Stomach (tissue), 9 donors: ENCODE data around the gene KANSL2. TPM values are rescaled to one million over a fixed set of nuclear protein-coding genes. Genes with fewer than 3 reads are reported as not detected.
"Not testable (repeated sequence)": the region's sequence is repeated elsewhere in the genome, so short reads cannot be mapped to it uniquely, and the experiment has no call there.

Experiments
- DNase-seq, 2 donors: peaks; one replicate each; pipeline versions ENCODE4 v3.0.0 to v3.0.0-alpha.2; 2013 to 2019
- H3K27ac ChIP-seq, 5 donors: fragments of 200-600 bp in 4 of 5; sonication (generic) in 4 of 5; one replicate each; pipeline ENCODE4 v1.5.1; 2013 to 2019; ENCODE audit warnings: mild to moderate bottlenecking in 1 of 5, moderate library complexity in 1 of 5
- H3K27me3 ChIP-seq, 3 donors: fragments of 200-600 bp; sonication (generic); one replicate each; pipeline ENCODE4 v1.5.1; 2017 to 2019; ENCODE audit warnings: mixed run types in 1 of 3
- H3K36me3 ChIP-seq, 4 donors: fragments of 200-600 bp; sonication (generic); 1 replicate in 3 of 4; 2 replicates in 1 of 4; pipeline ENCODE4 v1.5.1; 2016 to 2019
- H3K4me1 ChIP-seq, 4 donors: fragments of 200-600 bp; sonication (generic); one replicate each; pipeline ENCODE4 v1.5.1; 2016 to 2019
- H3K4me3 ChIP-seq, 4 donors: fragments of 200-600 bp; sonication (generic) in 3 of 4; one replicate each; pipeline ENCODE4 v1.5.1; 2016 to 2019; ENCODE audit warnings: mild to moderate bottlenecking in 1 of 4
- H3K9me3 ChIP-seq, 4 donors: fragments of 200-600 bp; sonication (generic); one replicate each; pipeline ENCODE4 v1.5.1; 2016 to 2019
- CTCF ChIP-seq, 7 experiments: fragments of 450-650 bp in 4 of 7; fragments of 200-600 bp in 3 of 7; sonication (generic) in 3 of 7; IDR thresholded peaks; one replicate each; pipeline ENCODE4 v1.5.1; 2016 to 2019; ENCODE audit warnings: antibody characterized with exemption in 7 of 7, control low read depth in 2 of 7, mild to moderate bottlenecking in 1 of 7
- EP300 ChIP-seq: sonication (generic); formaldehyde crosslinking; IDR thresholded peaks from one replicate; pipeline ENCODE4 v1.6.1; 2017; ENCODE audit warnings: antibody characterized with exemption
- POLR2A ChIP-seq, 4 donors: fragments of 450-650 bp; IDR thresholded peaks; one replicate each; pipeline ENCODE4 v1.6.1; 2016; ENCODE audit warnings: antibody characterized with exemption in 4 of 4, control low read depth in 2 of 4, mild to moderate bottlenecking in 1 of 4, moderate library complexity in 1 of 4
- POLR2AphosphoS5 ChIP-seq, 3 donors: sonication (generic); formaldehyde crosslinking; IDR thresholded peaks; one replicate each; pipeline ENCODE4 v1.6.1; 2016; ENCODE audit warnings: antibody characterized with exemption in 3 of 3
- WGBS, 5 donors: extraction: QIAGEN DNeasy Blood & Tissue Kit in 3 of 5; methylation state at CpG; one replicate each; pipeline versions ENCODE4 v1.1.5 to v1.1.7; 2013 to 2018; 5-methylcytosine and 5-hydroxymethylcytosine counted together
- intact Hi-C: fragments of 100-400 bp; cut with DNase I; formaldehyde crosslinking; loops from one replicate; pipeline ENCODE4 v1.15.1; 2023; ENCODE audit warnings: low total_unique reads
- polyA plus RNA-seq, 3 donors: library from polyadenylated mRNA; stranded (reverse); fragments of 200-250 nt; gene quantifications; one replicate each; pipeline ENCODE4 v1.2.3, GENCODE V29; 2013
- total RNA-seq, 5 donors: library from RNA; depleted of rRNA; stranded (reverse); fragments of >200 nt; gene quantifications; one replicate each; pipeline versions ENCODE4 v1.1.0 to v1.2.3, GENCODE V29; 2014 to 2016
- donor health status: healthy with polysubstance abuse.
- donor health status: Bipolar disorder and iron deficiency.
- donor health status: healthy.

The KANSL2 gene
- total and polyA plus RNA-seq, 8 donors = 16.2 to 66.0 (median 29.9) TPM

- WGBS, 5 donors = 9 to 11% (median 11%) methylated on average over 21 of the region's 21 CpGs
- peak in 1 of 2 donors; percentile 31 for DNase-seq
- intact Hi-C loops = no loop called here
- Histone ChIP-seq H3K36me3 (peaks cover 7 to 26% (median 24%) of the 10 kb centered on the region in 4 donors), H3K9me3 (peaks cover 0 to 14% (median 9%) of the 10 kb centered on the region in 4 donors), H3K27ac (peak overlapping the region; percentile 86 to 98 (median 95)), H3K27me3 (no peaks in the 10 kb centered on the region), H3K4me1 (peaks cover 25 to 43% (median 34%) of the 10 kb centered on the region in 4 donors), H3K4me3 (peak overlapping the region; percentile 68 to 79 (median 71))
- TF ChIP-seq POLR2AphosphoS5 (IDR thresholded peaks at IDR 0.05) (no peak), POLR2A (IDR thresholded peaks at IDR 0.05) (no peak), EP300 (no peak), CTCF (IDR thresholded peaks at IDR 0.05) (no peak)
These were observed 35.2 kb upstream of the KANSL2 start for GRCh38 chr12:48717252-48717695.

- intact Hi-C loops = no loop called here
- Histone ChIP-seq H3K9me3 (peaks cover 0 to 14% (median 9%) of the 10 kb centered on the region in 4 donors), H3K27ac (peak within 1 kb of the TSS; percentile 86 to 98 (median 95)), H3K27me3 (no peaks in the 10 kb centered on the region), H3K4me1 (peaks cover 25 to 43% (median 35%) of the 10 kb centered on the region in 4 donors), H3K4me3 (peak within 1 kb of the TSS; percentile 68 to 79 (median 71)), H3K36me3 (peaks cover 10 to 32% (median 30%) of the 10 kb centered on the region in 4 donors)
- TF ChIP-seq POLR2AphosphoS5 (IDR thresholded peaks at IDR 0.05) (peak; percentile 95 to 99 (median 95)), CTCF (IDR thresholded peaks at IDR 0.05) (peak in 3 of 7 experiments; percentile 9 to 40 (median 31)), POLR2A (IDR thresholded peaks at IDR 0.05) (peak in 2 of 4 donors; percentile 22 to 60), EP300 (peak; percentile 48)
- peak; percentile 98 to 100 for DNase-seq
- 0 to 1% (median 0%) methylated on average over 51 to 61 of the region's 61 CpGs for WGBS, 5 donors
These were observed 34.6 kb upstream of the KANSL2 start, which contains the start of gene CCNT1 for GRCh38 chr12:48716493-48717251. Gene CCNT1 (minus strand): TSS chr12:48716707. CDS start chr12:48716675, 32 bp downstream.

- no peak for DNase-seq
- TF ChIP-seq CTCF (IDR thresholded peaks at IDR 0.05) = no peak
- TF ChIP-seq EP300 = no peak
- no peak for TF ChIP-seq POLR2AphosphoS5 (IDR thresholded peaks at IDR 0.05)
- no peak for TF ChIP-seq POLR2A (IDR thresholded peaks at IDR 0.05)
- intact Hi-C loops = no loop called here
- H3K27ac ChIP-seq = peak overlapping the region; percentile 86 to 98 (median 95)
- peaks cover 25 to 49% (median 36%) of the 10 kb centered on the region in 4 donors for H3K4me1 ChIP-seq
- peaks cover 14 to 36% (median 35%) of the 10 kb centered on the region in 4 donors for H3K36me3 ChIP-seq
- H3K9me3 ChIP-seq = peaks cover 0 to 13% (median 9%) of the 10 kb centered on the region in 4 donors
- 0 to 1% (median 0%) methylated on average over 17 of the region's 17 CpGs for WGBS, 5 donors
- H3K27me3 ChIP-seq = no peaks in the 10 kb centered on the region
- peak overlapping the region; percentile 68 to 79 (median 71) for H3K4me3 ChIP-seq
These were observed 34.1 kb upstream of the KANSL2 start for GRCh38 chr12:48716168-48716492.

GRCh38 chr12:48712209-48712608 lies 30.2 kb upstream of the KANSL2 start:
- DNase-seq = no peak
- H3K36me3 ChIP-seq = peaks cover 20 to 71% (median 68%) of the 10 kb centered on the region in 4 donors
- H3K4me1 ChIP-seq = peaks cover 31 to 75% (median 53%) of the 10 kb centered on the region in 4 donors
- TF ChIP-seq POLR2A (IDR thresholded peaks at IDR 0.05) (no peak), EP300 (no peak), POLR2AphosphoS5 (IDR thresholded peaks at IDR 0.05) (no peak), CTCF (IDR thresholded peaks at IDR 0.05) (no peak)
- intact Hi-C loops = no loop called here
- 94 to 99% (median 96%) methylated on average over 10 of the region's 10 CpGs for WGBS, 5 donors
- H3K9me3 ChIP-seq = no peaks in the 10 kb centered on the region
- H3K4me3 ChIP-seq = no peak overlapping the region
- no peak overlapping the region for H3K27ac ChIP-seq
- H3K27me3 ChIP-seq = no peaks in the 10 kb centered on the region

- H3K27ac ChIP-seq, H3K4me1 ChIP-seq, DNase-seq, H3K9me3 ChIP-seq, H3K4me3 ChIP-seq, H3K27me3 ChIP-seq, intact Hi-C loops: not testable (repeated sequence)
- H3K36me3 ChIP-seq = peaks cover 36 to 98% (median 95%) of the 10 kb centered on the region in 4 donors
- WGBS, 5 donors = 95 to 100% (median 97%) methylated on average over 7 of the region's 7 CpGs
These were observed 16.8 kb upstream of the KANSL2 start for GRCh38 chr12:48698822-48699221.
